Natural killer cell (primary cell): ENCODE data around the gene CORO7. TPM values are rescaled to one million over a fixed set of nuclear protein-coding genes. Genes with fewer than 3 reads are reported as not detected.
A peak's percentile ranks its signal among the peaks of the same experiment; 100 is the strongest.

Experiments
- ATAC-seq, 3 donors: fragments of 150-1000 bp in 2 of 3; fragments of 200-7000 bp in 1 of 3; cut with Tn5 transposase; 1 replicate in 1 of 3; 2 replicates in 2 of 3; pipeline ENCODE4 v1.10.0; 2021; ENCODE audit warnings: mild to moderate bottlenecking in 2 of 3, moderate library complexity in 2 of 3
- DNase-seq, 2 donors: peaks; one replicate each; pipeline versions ENCODE4 v3.0.0 to v3.0.0-alpha.2; 2013 to 2021; ENCODE audit warnings: mixed read lengths in 1 of 2
- H3K27ac ChIP-seq: one replicate; pipeline ENCODE4 v1.5.1; 2013; ENCODE audit warnings: mild to moderate bottlenecking, low read length
- H3K27me3 ChIP-seq: one replicate; pipeline ENCODE4 v1.6.1; 2013; ENCODE audit warnings: low read length; ENCODE audit not compliant: control insufficient read depth, insufficient read depth
- H3K36me3 ChIP-seq: one replicate; pipeline ENCODE4 v1.6.1; 2013; ENCODE audit warnings: low read length; ENCODE audit not compliant: control insufficient read depth, insufficient read depth
- H3K4me1 ChIP-seq: one replicate; pipeline ENCODE4 v1.6.1; 2013; ENCODE audit warnings: low read length; ENCODE audit not compliant: control insufficient read depth, insufficient read depth
- H3K4me3 ChIP-seq: one replicate; pipeline ENCODE4 v1.5.1; 2013; ENCODE audit warnings: low read length
- H3K9me3 ChIP-seq: one replicate; pipeline ENCODE4 v1.6.1; 2013; ENCODE audit warnings: low read length; ENCODE audit not compliant: control insufficient read depth, insufficient read depth
- H3K27ac Mint-ChIP-seq, 2 donors: one replicate each; pipeline ENCODE4 v1.8.0; 2022; ENCODE audit warnings: mild to moderate bottlenecking in 2 of 2, mixed read lengths in 2 of 2, moderate library complexity in 1 of 2
- H3K27me3 Mint-ChIP-seq, 2 donors: one replicate each; pipeline ENCODE4 v1.8.0; 2022; ENCODE audit warnings: low read depth in 2 of 2, mixed read lengths in 2 of 2
- H3K36me3 Mint-ChIP-seq: one replicate; pipeline ENCODE4 v1.8.0; 2022; ENCODE audit warnings: mixed read lengths
- H3K4me1 Mint-ChIP-seq, 2 donors: one replicate each; pipeline ENCODE4 v1.8.0; 2022; ENCODE audit warnings: mixed read lengths in 2 of 2
- H3K4me3 Mint-ChIP-seq: one replicate; pipeline ENCODE4 v1.8.0; 2022; ENCODE audit warnings: mild to moderate bottlenecking, moderate library complexity, mixed read lengths
- H3K9me3 Mint-ChIP-seq, 2 donors: one replicate each; pipeline ENCODE4 v1.8.0; 2022; ENCODE audit warnings: mixed read lengths in 2 of 2
- CTCF ChIP-seq: fragments of 200-600 bp; IDR thresholded peaks from one replicate; pipeline ENCODE4 v1.8.0; 2022; ENCODE audit warnings: antibody characterized with exemption
- WGBS: methylation state at CpG from one replicate; pipeline ENCODE4 v1.1.7; 2013; ENCODE audit warnings: missing lambda C conversion rate; ENCODE audit not compliant: insufficient coverage; 5-methylcytosine and 5-hydroxymethylcytosine counted together
- intact Hi-C: fragments of 100-400 bp; cut with micrococcal nuclease; formaldehyde crosslinking; loops from one replicate; pipeline ENCODE4 v1.14.2; 2022
- total RNA-seq, 4 donors: library from RNA; stranded (reverse); fragments of 120-200 nt in 1 of 4; gene quantifications; one replicate each; pipeline versions ENCODE4 v1.2.3 to v1.2.4, GENCODE V29; 2013 to 2022

Gene CORO7
- total RNA-seq, 3 donors from 2014 or later (not counting 1 experiment from before 2014, with no cell fraction given) = 335 to 425 (median 415) TPM

- Mint-ChIP-seq H3K27ac (no peak overlapping the region), H3K27me3 (no peaks in the 10 kb centered on the region), H3K4me3 (no peak overlapping the region), H3K4me1 (peaks cover 0 to 12% of the 10 kb centered on the region in 2 donors), H3K36me3 (no peaks in the 10 kb centered on the region), H3K9me3 (no peaks in the 10 kb centered on the region)
- intact Hi-C loops = no loop called here
- TF ChIP-seq CTCF = no peak
- H3K4me3 ChIP-seq = no peak overlapping the region
- ATAC-seq = no peak
- no peak for DNase-seq
- 89% methylated on average over 12 of the region's 12 CpGs for WGBS
- H3K4me1 ChIP-seq = peaks cover 21% of the 10 kb centered on the region
- H3K36me3 ChIP-seq = peaks cover 73% of the 10 kb centered on the region
- no peaks in the 10 kb centered on the region for H3K27me3 ChIP-seq
- H3K27ac ChIP-seq = no peak overlapping the region
- H3K9me3 ChIP-seq = no peaks in the 10 kb centered on the region
Measured at GRCh38 chr16:4361944-4362311, 54.5 kb downstream of the CORO7 start.

GRCh38 chr16:4361033-4361943, 55.1 kb downstream of the CORO7 start:
- Mint-ChIP-seq H3K4me1 (peaks cover 0 to 12% of the 10 kb centered on the region in 2 donors), H3K27me3 (no peaks in the 10 kb centered on the region), H3K36me3 (no peaks in the 10 kb centered on the region), H3K9me3 (no peaks in the 10 kb centered on the region), H3K4me3 (no peak overlapping the region), H3K27ac (no peak overlapping the region)
- intact Hi-C loops = no loop called here
- 96% methylated on average over 28 of the region's 28 CpGs for WGBS
- H3K36me3 ChIP-seq = peaks cover 71% of the 10 kb centered on the region
- H3K4me3 ChIP-seq = no peak overlapping the region
- no peak for TF ChIP-seq CTCF
- H3K9me3 ChIP-seq = no peaks in the 10 kb centered on the region
- peaks cover 21% of the 10 kb centered on the region for H3K4me1 ChIP-seq
- no peak for DNase-seq
- no peaks in the 10 kb centered on the region for H3K27me3 ChIP-seq
- H3K27ac ChIP-seq = no peak overlapping the region
- no peak for ATAC-seq

- DNase-seq = peak in 1 of 2 donors; percentile 29
- 92% methylated on average over 11 of the region's 11 CpGs for WGBS
- H3K4me3 Mint-ChIP-seq = no peak overlapping the region
- H3K27ac Mint-ChIP-seq = no peak overlapping the region
- H3K4me1 ChIP-seq = peaks cover 21% of the 10 kb centered on the region
- no peaks in the 10 kb centered on the region for H3K27me3 ChIP-seq
- no peaks in the 10 kb centered on the region for H3K27me3 Mint-ChIP-seq
- TF ChIP-seq CTCF = no peak
- no peaks in the 10 kb centered on the region for H3K9me3 Mint-ChIP-seq
- no peak overlapping the region for H3K4me3 ChIP-seq
- intact Hi-C loops = no loop called here
- no peaks in the 10 kb centered on the region for H3K36me3 Mint-ChIP-seq
- peaks cover 71% of the 10 kb centered on the region for H3K36me3 ChIP-seq
- no peak overlapping the region for H3K27ac ChIP-seq
- ATAC-seq = peak in 1 of 3 donors; percentile 27
- no peaks in the 10 kb centered on the region for H3K9me3 ChIP-seq
- H3K4me1 Mint-ChIP-seq = peaks cover 0 to 11% of the 10 kb centered on the region in 2 donors
Measured at GRCh38 chr16:4360538-4361021, 55.8 kb downstream of the CORO7 start.
